ENCODE results near the gene GADL1.

GADL1 gene

GRCh38 chr3:30698549-30698948, 195.9 kb downstream of the GADL1 start:
- no peaks in the 10 kb centered on the region for H3K27me3 ChIP-seq (ENCODE audit: control insufficient read depth, low read length)
- no peak overlapping the region for H3K27ac ChIP-seq (ENCODE audit: low read depth, low read length)
- H4K20me1 ChIP-seq (ENCODE audit: control insufficient read depth, insufficient read depth, low read depth, low read length): no peaks in the 10 kb centered on the region
- H3K79me2 ChIP-seq (ENCODE audit: control insufficient read depth, low read length): no peaks in the 10 kb centered on the region
- H3K9me3 ChIP-seq (ENCODE audit: control insufficient read depth, insufficient read depth, low read length): peaks cover 7% of the 10 kb centered on the region
- no peaks in the 10 kb centered on the region for H3F3A ChIP-seq (ENCODE audit: control insufficient read depth, insufficient read depth)
- H3K4me1 ChIP-seq (ENCODE audit: control insufficient read depth, low read length): peaks cover 14% of the 10 kb centered on the region
- H3K36me3 ChIP-seq (ENCODE audit: control insufficient read depth, low read length): no peaks in the 10 kb centered on the region
- H3K4me2 ChIP-seq (ENCODE audit: low read length): no peak overlapping the region
- H3K4me3 ChIP-seq (ENCODE audit: low read length): no peak overlapping the region
- H3K9me2 ChIP-seq (replicated peaks; ENCODE audit: control insufficient read depth, low read length): no peaks in the 10 kb centered on the region
- TF ChIP-seq CTCF (IDR thresholded peaks at IDR 0.05; ENCODE audit: low read depth, low read length, poor library complexity, severe bottlenecking) (no peak), EZH2phosphoT487 (IDR thresholded peaks at IDR 0.05; ENCODE audit: borderline replicate concordance, low read length) (no peak)

- Histone ChIP-seq H3K36me3 (ENCODE audit: control insufficient read depth, low read length) (peaks cover 5% of the 10 kb centered on the region; the same call in 1 of the 2 replicates), H4K20me1 (ENCODE audit: control insufficient read depth, insufficient read depth, low read depth, low read length) (no peaks in the 10 kb centered on the region), H3K4me1 (ENCODE audit: control insufficient read depth, low read length) (peaks cover 14% of the 10 kb centered on the region), H3K9me2 (replicated peaks; ENCODE audit: control insufficient read depth, low read length) (no peaks in the 10 kb centered on the region), H3K79me2 (ENCODE audit: control insufficient read depth, low read length) (no peaks in the 10 kb centered on the region), H3K9me3 (ENCODE audit: control insufficient read depth, insufficient read depth, low read length) (no peaks in the 10 kb centered on the region), H3K27ac (ENCODE audit: low read depth, low read length) (no peak overlapping the region), H3F3A (ENCODE audit: control insufficient read depth, insufficient read depth) (no peaks in the 10 kb centered on the region), H3K4me2 (ENCODE audit: low read length) (peak overlapping the region; percentile 20), H3K4me3 (ENCODE audit: low read length) (no peak overlapping the region), H3K27me3 (ENCODE audit: control insufficient read depth, low read length) (no peaks in the 10 kb centered on the region)
- no peak for TF ChIP-seq CTCF (IDR thresholded peaks at IDR 0.05; ENCODE audit: low read depth, low read length, poor library complexity, severe bottlenecking)
- no peak for TF ChIP-seq EZH2phosphoT487 (IDR thresholded peaks at IDR 0.05; ENCODE audit: borderline replicate concordance, low read length)
These were observed 197.6 kb downstream of the GADL1 start for GRCh38 chr3:30696896-30697295.

- no peaks in the 10 kb centered on the region for H3F3A ChIP-seq (ENCODE audit: control insufficient read depth, insufficient read depth)
- H3K4me2 ChIP-seq (ENCODE audit: low read length): peak overlapping the region; percentile 20
- peaks cover 14% of the 10 kb centered on the region for H3K4me1 ChIP-seq (ENCODE audit: control insufficient read depth, low read length)
- no peak overlapping the region for H3K4me3 ChIP-seq (ENCODE audit: low read length)
- no peaks in the 10 kb centered on the region for H3K79me2 ChIP-seq (ENCODE audit: control insufficient read depth, low read length)
- no peaks in the 10 kb centered on the region for H4K20me1 ChIP-seq (ENCODE audit: control insufficient read depth, insufficient read depth, low read depth, low read length)
- H3K27ac ChIP-seq (ENCODE audit: low read depth, low read length): no peak overlapping the region
- H3K9me3 ChIP-seq (ENCODE audit: control insufficient read depth, insufficient read depth, low read length): no peaks in the 10 kb centered on the region
- peaks cover 5% of the 10 kb centered on the region; the same call in 1 of the 2 replicates for H3K36me3 ChIP-seq (ENCODE audit: control insufficient read depth, low read length)
- no peaks in the 10 kb centered on the region for H3K27me3 ChIP-seq (ENCODE audit: control insufficient read depth, low read length)
- TF ChIP-seq CTCF (IDR thresholded peaks at IDR 0.05; ENCODE audit: low read depth, low read length, poor library complexity, severe bottlenecking) (no peak), EZH2phosphoT487 (IDR thresholded peaks at IDR 0.05; ENCODE audit: borderline replicate concordance, low read length) (no peak)
- no peaks in the 10 kb centered on the region for H3K9me2 ChIP-seq (replicated peaks; ENCODE audit: control insufficient read depth, low read length)
These were observed 198.1 kb downstream of the GADL1 start for GRCh38 chr3:30696403-30696819.

Measured in DOHH2 (cell line).